HUES6 (cell line): ENCODE data around the gene GRM4.

ENCODE experiments used
- H3K27ac ChIP-seq: 2 replicates; pipeline ENCODE4 v1.7.0; 2013; ENCODE audit warnings: low read depth, mild to moderate bottlenecking, low read length, inconsistent platforms
- H3K27me3 ChIP-seq: 2 replicates; pipeline ENCODE4 v1.6.1; 2013; ENCODE audit warnings: low read length; ENCODE audit not compliant: control insufficient read depth, insufficient read depth
- H3K36me3 ChIP-seq: 2 replicates; pipeline ENCODE4 v1.6.1; 2013; ENCODE audit warnings: low read length; ENCODE audit not compliant: control insufficient read depth, insufficient read depth
- H3K4me1 ChIP-seq: 2 replicates; pipeline ENCODE4 v1.6.1; 2013; ENCODE audit warnings: low read length; ENCODE audit not compliant: control insufficient read depth, insufficient read depth
- H3K4me3 ChIP-seq: 2 replicates; pipeline ENCODE4 v1.5.1; 2013; ENCODE audit warnings: low read depth, low read length
- H3K9ac ChIP-seq: one replicate; pipeline ENCODE4 v1.6.1; 2013; ENCODE audit warnings: mild to moderate bottlenecking, low read length
- H3K9me3 ChIP-seq: 2 replicates; pipeline ENCODE4 v1.6.1; 2013; ENCODE audit warnings: low read depth, low read length; ENCODE audit not compliant: control insufficient read depth, insufficient read depth

The GRM4 gene

GRCh38 chr6:34115915-34116314 lies 30.0 kb downstream of the GRM4 start:
- H3K27me3 ChIP-seq, result no peaks in the 10 kb centered on the region

DNA sequence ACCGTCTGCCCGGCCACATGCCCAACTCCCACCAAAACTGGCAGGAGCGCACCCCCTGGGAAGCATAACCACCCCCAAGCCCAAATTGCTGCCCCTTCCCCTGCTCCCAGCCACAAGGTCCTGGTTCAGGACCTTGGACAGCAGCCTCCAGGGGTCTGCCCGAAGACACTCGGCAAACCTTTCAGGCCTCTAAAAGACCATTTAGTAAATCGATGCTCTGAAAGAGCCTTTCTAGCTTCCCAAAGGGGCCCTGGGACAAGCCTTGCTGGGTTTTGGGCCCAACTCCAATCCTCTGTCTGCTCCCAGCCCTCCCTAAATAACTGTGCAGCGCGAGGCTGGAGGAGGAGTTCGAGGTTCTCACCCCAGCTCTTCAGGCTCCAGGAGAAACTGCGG lies 30.5 kb downstream of the GRM4 start:
- Histone ChIP-seq H3K9ac (no peak overlapping the region), H3K9me3 (no peaks in the 10 kb centered on the region), H3K36me3 (no peaks in the 10 kb centered on the region), H3K27ac (no peak overlapping the region), H3K27me3 (no peaks in the 10 kb centered on the region), H3K4me1 (peaks cover 9% of the 10 kb centered on the region; the same call in 1 of the 2 replicates), H3K4me3 (no peak overlapping the region)

More at GRCh38 chr6:34115915-34116314, 30.0 kb downstream of the GRM4 start:
- Histone ChIP-seq H3K4me3 (no peak overlapping the region), H3K4me1 (peaks cover 4% of the 10 kb centered on the region; the same call in 1 of the 2 replicates), H3K9ac (no peak overlapping the region), H3K9me3 (no peaks in the 10 kb centered on the region), H3K36me3 (no peaks in the 10 kb centered on the region), H3K27ac (no peak overlapping the region)

DNA sequence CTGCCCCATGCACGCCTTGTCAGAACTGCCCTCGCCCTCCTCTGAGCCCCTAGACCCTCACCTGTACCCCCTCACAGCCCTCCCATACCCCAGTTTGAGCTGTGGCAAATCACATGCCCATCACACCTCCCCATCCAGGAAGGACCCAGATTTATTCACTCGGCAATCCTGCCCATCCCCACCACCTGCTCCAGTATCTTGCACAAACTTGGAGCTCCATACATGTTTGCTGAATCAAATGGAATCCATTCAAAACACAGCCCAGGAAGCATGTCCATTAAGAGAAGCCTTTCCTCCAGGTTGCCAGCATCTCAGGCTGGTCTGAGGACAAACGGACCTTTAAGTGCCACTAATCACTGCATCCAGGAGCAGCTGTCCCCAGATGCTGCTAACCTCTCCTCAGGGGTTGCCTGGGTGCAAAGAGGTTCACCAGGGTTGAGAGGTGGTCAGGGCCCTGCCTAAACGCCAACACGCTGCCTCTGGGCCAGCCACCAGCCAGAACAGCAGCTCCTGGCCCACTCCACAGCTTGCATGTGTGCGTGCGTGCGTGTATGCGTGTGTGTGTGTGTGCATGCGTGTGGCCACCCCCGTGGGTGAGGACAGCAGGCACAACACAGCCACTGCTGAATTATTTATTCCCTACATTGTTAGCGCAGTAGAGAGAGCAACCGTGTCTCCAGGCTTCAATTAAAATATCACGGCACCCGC lies 31.0 kb downstream of the GRM4 start:
- H3K4me1 ChIP-seq, result peaks cover 10% of the 10 kb centered on the region; the same call in 1 of the 2 replicates
- H3K27me3 ChIP-seq, result no peaks in the 10 kb centered on the region
- H3K36me3 ChIP-seq, result no peaks in the 10 kb centered on the region
- H3K9ac ChIP-seq, result no peak overlapping the region
- no peaks in the 10 kb centered on the region for H3K9me3 ChIP-seq
- no peak overlapping the region for H3K27ac ChIP-seq
- no peak overlapping the region for H3K4me3 ChIP-seq

DNA sequence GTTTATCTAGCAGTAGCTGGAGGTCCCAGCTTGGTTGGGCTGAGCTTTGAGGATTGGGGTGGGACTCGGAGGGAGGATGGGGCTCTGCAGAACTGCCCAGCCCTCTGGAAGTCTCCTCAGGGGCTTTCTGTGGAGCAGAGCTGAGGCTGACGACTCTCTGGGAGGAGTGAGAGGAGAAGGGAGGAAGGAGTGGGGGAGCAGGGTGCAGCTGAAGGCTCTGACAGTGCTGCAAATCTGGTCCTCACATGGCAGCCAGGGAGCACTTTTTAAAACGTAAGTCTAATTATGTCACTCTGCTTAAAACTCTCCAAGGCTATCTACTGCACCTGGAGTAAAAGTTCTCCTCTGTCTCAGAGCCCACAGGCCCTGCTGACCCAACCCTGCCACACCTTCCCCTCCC lies 32.4 kb downstream of the GRM4 start:
- H3K27me3 ChIP-seq, result no peaks in the 10 kb centered on the region
- no peaks in the 10 kb centered on the region for H3K9me3 ChIP-seq
- no peak overlapping the region for H3K9ac ChIP-seq
- no peak overlapping the region for H3K4me3 ChIP-seq
- H3K27ac ChIP-seq, result no peak overlapping the region
- H3K4me1 ChIP-seq, result peaks cover 10% of the 10 kb centered on the region; the same call in 1 of the 2 replicates
- no peaks in the 10 kb centered on the region for H3K36me3 ChIP-seq

- Histone ChIP-seq H3K27me3 (no peaks in the 10 kb centered on the region), H3K4me1 (peaks cover 10% of the 10 kb centered on the region; the same call in 1 of the 2 replicates), H3K9me3 (no peaks in the 10 kb centered on the region), H3K36me3 (no peaks in the 10 kb centered on the region), H3K27ac (no peak overlapping the region), H3K9ac (no peak overlapping the region), H3K4me3 (no peak overlapping the region)
Observed at GRCh38 chr6:34112126-34112525, 33.8 kb downstream of the GRM4 start.

GRCh38 chr6:34110610-34111009 lies 35.3 kb downstream of the GRM4 start:
- Histone ChIP-seq H3K9ac (peak overlapping the region; percentile 12), H3K4me1 (peaks cover 9% of the 10 kb centered on the region; the same call in 1 of the 2 replicates), H3K9me3 (no peaks in the 10 kb centered on the region), H3K27ac (no peak overlapping the region), H3K4me3 (no peak overlapping the region), H3K27me3 (no peaks in the 10 kb centered on the region), H3K36me3 (no peaks in the 10 kb centered on the region)

DNA sequence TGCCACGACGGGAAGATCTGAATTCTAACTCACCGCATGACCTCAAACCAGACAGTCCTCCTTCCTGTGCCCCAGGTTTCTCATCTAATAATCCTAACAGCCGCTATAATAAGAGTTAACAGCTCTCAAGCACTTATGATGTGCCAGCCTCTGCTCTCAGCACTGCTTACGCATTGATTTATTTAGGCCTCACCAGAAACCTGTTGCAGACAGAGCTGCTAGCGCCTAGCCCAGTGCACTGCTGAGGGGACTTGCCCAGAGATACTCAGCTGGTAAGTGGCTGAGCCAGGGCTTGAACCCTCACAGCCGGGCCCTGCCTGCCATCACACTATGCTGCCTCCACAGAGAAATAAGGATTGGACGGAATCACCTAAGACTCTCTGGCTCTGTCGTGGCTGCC lies 37.7 kb downstream of the GRM4 start:
- Histone ChIP-seq H3K27me3 (no peaks in the 10 kb centered on the region), H3K36me3 (no peaks in the 10 kb centered on the region), H3K27ac (no peak overlapping the region), H3K9ac (no peak overlapping the region), H3K4me1 (peaks cover 7% of the 10 kb centered on the region; the same call in 1 of the 2 replicates), H3K4me3 (no peak overlapping the region), H3K9me3 (no peaks in the 10 kb centered on the region)

DNA sequence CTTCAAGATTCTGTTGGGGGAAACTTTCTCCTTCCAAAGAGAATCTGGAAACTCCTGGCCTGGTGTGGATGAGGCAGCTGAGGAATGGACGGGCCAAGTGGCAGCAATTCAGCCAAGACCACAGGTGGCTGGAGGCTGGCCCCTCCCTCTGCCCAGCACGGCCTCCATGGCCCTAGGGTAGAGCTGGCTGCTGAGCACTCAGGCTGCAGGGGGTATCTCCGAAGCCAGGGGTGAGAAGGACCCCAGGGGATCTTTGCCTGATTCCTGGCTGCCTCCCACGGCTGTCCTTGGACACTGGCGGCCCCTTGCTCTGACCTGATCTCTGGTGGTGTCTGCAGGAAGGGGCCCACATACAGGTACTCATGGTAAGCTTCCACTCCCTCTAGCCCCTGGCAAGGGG lies 39.0 kb downstream of the GRM4 start:
- no peaks in the 10 kb centered on the region for H3K27me3 ChIP-seq
- H3K36me3 ChIP-seq, result no peaks in the 10 kb centered on the region
- H3K9ac ChIP-seq, result no peak overlapping the region
- no peaks in the 10 kb centered on the region for H3K9me3 ChIP-seq
- peaks cover 7% of the 10 kb centered on the region; the same call in 1 of the 2 replicates for H3K4me1 ChIP-seq
- no peak overlapping the region for H3K27ac ChIP-seq
- H3K4me3 ChIP-seq, result no peak overlapping the region

DNA sequence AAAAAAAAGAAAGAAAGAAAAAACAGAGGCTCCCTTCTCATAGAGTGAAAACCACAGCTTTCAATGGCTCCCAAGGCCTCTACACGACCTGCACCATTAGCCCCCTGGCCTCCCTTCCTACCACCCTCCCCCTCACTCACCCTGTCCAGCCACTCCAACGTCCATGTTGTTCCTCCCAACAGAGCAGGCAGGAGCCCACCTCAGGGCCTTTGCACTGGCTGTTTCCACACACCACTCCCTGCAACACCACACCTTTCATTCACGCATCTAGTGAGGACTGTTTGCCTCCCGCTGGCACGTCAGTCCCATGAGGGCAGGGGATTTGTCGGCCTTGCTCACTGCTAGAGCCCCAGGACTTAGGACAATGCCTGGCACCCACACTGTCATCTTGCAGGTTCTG lies 39.5 kb downstream of the GRM4 start:
- Histone ChIP-seq H3K9me3 (no peaks in the 10 kb centered on the region), H3K36me3 (no peaks in the 10 kb centered on the region), H3K27ac (no peak overlapping the region), H3K27me3 (no peaks in the 10 kb centered on the region), H3K9ac (no peak overlapping the region), H3K4me1 (peaks cover 7% of the 10 kb centered on the region; the same call in 1 of the 2 replicates), H3K4me3 (no peak overlapping the region)

- Histone ChIP-seq H3K27me3 (no peaks in the 10 kb centered on the region), H3K36me3 (no peaks in the 10 kb centered on the region), H3K4me3 (no peak overlapping the region), H3K9ac (no peak overlapping the region), H3K4me1 (no peaks in the 10 kb centered on the region), H3K27ac (no peak overlapping the region), H3K9me3 (no peaks in the 10 kb centered on the region)
Observed at GRCh38 chr6:34104628-34105027, 41.3 kb downstream of the GRM4 start.

- Histone ChIP-seq H3K9ac (no peak overlapping the region), H3K36me3 (no peaks in the 10 kb centered on the region), H3K27ac (no peak overlapping the region), H3K4me1 (0 out of 2 replicates have a peak, but pooled peaks cover under 1% of the 10 kb centered on the region), H3K27me3 (no peaks in the 10 kb centered on the region), H3K9me3 (no peaks in the 10 kb centered on the region), H3K4me3 (no peak overlapping the region)
Observed at GRCh38 chr6:34104186-34104585, 41.7 kb downstream of the GRM4 start.
